Ishikawa (cell line): ENCODE data around the gene SLC12A4.

ENCODE experiments used
- CEBPB ChIP-seq: IDR thresholded peaks from 2 replicates; pipeline ENCODE4 v1.6.1; 2012
- CREB1 ChIP-seq: IDR thresholded peaks from 2 replicates; pipeline ENCODE4 v1.6.1; 2012; ENCODE audit warnings: low read depth
- EGR1 ChIP-seq: IDR thresholded peaks from 2 replicates; pipeline ENCODE4 v1.6.1; 2012
- EP300 ChIP-seq: IDR thresholded peaks from 2 replicates; pipeline ENCODE4 v1.6.1; 2012; ENCODE audit warnings: borderline replicate concordance
- FOXM1 ChIP-seq: IDR thresholded peaks from 2 replicates; pipeline ENCODE4 v1.6.1; 2012; ENCODE audit warnings: low read depth, borderline replicate concordance
- NFIC ChIP-seq: IDR thresholded peaks from 2 replicates; pipeline ENCODE4 v1.6.1; 2012
- RAD21 ChIP-seq: IDR thresholded peaks from 2 replicates; pipeline ENCODE4 v1.6.1; 2012; ENCODE audit warnings: low read depth
- TAF1 ChIP-seq: IDR thresholded peaks from 2 replicates; pipeline ENCODE4 v1.6.1; 2012; ENCODE audit warnings: low read depth, mild to moderate bottlenecking
- TCF12 ChIP-seq: IDR thresholded peaks from 2 replicates; pipeline ENCODE4 v1.6.1; 2012; ENCODE audit warnings: low read depth
- TEAD4 ChIP-seq: IDR thresholded peaks from 2 replicates; pipeline ENCODE4 v1.6.1; 2012
- YY1 ChIP-seq: IDR thresholded peaks from 2 replicates; pipeline ENCODE4 v1.6.1; 2012; ENCODE audit warnings: low read depth
- ZBTB7A ChIP-seq: IDR thresholded peaks from 2 replicates; pipeline ENCODE4 v1.6.1; 2012; ENCODE audit warnings: low read depth
- TF ChIP-seq, protein P1 (sequence below): IDR thresholded peaks from 2 replicates; pipeline ENCODE4 v1.6.1; 2012
- TF ChIP-seq, protein P2 (sequence below): IDR thresholded peaks from 2 replicates; pipeline ENCODE4 v1.6.1; 2012
- TF ChIP-seq, protein P3 (sequence below): IDR thresholded peaks from 2 replicates; pipeline ENCODE4 v1.6.1; 2012; ENCODE audit warnings: low read depth, mild to moderate bottlenecking

Gene SLC12A4

GRCh38 chr16:67962135-67962534, 6.3 kb downstream of the SLC12A4 start:
- TF ChIP-seq TEAD4, result no peak
- TF ChIP-seq, protein P1, sequence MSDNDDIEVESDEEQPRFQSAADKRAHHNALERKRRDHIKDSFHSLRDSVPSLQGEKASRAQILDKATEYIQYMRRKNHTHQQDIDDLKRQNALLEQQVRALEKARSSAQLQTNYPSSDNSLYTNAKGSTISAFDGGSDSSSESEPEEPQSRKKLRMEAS, result no peak
- no peak for TF ChIP-seq EGR1
- TF ChIP-seq FOXM1, result no peak
- no peak for TF ChIP-seq EP300
- TF ChIP-seq, protein P2, sequence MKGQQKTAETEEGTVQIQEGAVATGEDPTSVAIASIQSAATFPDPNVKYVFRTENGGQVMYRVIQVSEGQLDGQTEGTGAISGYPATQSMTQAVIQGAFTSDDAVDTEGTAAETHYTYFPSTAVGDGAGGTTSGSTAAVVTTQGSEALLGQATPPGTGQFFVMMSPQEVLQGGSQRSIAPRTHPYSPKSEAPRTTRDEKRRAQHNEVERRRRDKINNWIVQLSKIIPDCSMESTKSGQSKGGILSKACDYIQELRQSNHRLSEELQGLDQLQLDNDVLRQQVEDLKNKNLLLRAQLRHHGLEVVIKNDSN, result no peak
- no peak for TF ChIP-seq CREB1
- TF ChIP-seq RAD21, result no peak
- TF ChIP-seq CEBPB, result no peak
- TF ChIP-seq, protein P3, sequence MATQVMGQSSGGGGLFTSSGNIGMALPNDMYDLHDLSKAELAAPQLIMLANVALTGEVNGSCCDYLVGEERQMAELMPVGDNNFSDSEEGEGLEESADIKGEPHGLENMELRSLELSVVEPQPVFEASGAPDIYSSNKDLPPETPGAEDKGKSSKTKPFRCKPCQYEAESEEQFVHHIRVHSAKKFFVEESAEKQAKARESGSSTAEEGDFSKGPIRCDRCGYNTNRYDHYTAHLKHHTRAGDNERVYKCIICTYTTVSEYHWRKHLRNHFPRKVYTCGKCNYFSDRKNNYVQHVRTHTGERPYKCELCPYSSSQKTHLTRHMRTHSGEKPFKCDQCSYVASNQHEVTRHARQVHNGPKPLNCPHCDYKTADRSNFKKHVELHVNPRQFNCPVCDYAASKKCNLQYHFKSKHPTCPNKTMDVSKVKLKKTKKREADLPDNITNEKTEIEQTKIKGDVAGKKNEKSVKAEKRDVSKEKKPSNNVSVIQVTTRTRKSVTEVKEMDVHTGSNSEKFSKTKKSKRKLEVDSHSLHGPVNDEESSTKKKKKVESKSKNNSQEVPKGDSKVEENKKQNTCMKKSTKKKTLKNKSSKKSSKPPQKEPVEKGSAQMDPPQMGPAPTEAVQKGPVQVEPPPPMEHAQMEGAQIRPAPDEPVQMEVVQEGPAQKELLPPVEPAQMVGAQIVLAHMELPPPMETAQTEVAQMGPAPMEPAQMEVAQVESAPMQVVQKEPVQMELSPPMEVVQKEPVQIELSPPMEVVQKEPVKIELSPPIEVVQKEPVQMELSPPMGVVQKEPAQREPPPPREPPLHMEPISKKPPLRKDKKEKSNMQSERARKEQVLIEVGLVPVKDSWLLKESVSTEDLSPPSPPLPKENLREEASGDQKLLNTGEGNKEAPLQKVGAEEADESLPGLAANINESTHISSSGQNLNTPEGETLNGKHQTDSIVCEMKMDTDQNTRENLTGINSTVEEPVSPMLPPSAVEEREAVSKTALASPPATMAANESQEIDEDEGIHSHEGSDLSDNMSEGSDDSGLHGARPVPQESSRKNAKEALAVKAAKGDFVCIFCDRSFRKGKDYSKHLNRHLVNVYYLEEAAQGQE, result no peak
- TF ChIP-seq ZBTB7A, result no peak
- no peak for TF ChIP-seq TCF12
- TF ChIP-seq YY1, result no peak
- TF ChIP-seq TAF1, result no peak
- no peak for TF ChIP-seq NFIC

DNA sequence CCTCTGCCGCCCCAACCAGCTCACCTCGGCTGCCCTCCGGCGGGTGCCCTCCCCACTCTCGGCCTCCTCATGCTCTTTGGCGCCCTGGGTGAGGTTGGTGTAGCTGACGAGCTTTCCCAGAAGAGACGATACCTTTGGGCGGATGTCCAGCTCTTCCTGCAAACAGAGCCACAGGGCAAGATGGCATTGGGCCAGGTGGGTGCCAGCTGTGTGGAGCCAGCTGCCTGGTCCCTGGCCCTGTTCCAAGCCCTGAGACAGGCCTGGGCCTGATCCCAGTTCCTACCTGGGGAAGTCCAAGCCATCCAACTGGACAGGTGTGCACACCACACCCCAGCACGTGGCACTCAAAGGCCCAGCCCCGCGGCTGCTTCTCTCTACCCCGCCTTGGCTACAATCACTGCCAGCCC, 6.9 kb downstream of the SLC12A4 start:
- TF ChIP-seq YY1 (no peak), TCF12 (peak; percentile 71; the same call in 1 of the 2 replicates), ZBTB7A (no peak), FOXM1 (no peak), CREB1 (no peak), EGR1 (no peak), TEAD4 (no peak), TAF1 (no peak), CEBPB (no peak), NFIC (peak; percentile 96), RAD21 (no peak), EP300 (no peak)
- TF ChIP-seq, protein P2, result peak; percentile 77
- TF ChIP-seq, protein P3, result no peak
- TF ChIP-seq, protein P1, result peak; percentile 66

GRCh38 chr16:67959536-67960329, 8.7 kb downstream of the SLC12A4 start:
- TF ChIP-seq, protein P1, result no peak

DNA sequence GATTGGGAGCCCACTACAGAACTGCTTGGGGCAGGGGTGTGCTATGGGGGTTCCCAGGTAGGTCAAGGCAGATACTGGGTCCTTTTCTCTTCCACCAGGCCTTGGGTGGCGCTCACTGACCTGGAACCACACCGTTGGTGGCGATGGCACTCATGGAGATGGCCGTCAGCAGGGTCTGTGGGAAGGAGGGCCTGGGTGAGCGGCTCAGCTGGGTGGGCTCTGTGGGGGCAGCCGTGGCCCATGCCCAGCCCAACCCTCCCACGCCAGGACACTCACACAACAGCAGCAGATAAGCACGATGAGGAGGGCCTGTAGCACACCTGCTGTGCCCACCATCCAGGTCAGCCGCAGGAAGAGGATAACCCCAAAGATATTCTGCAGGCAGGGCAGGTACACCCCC, 10.8 kb downstream of the SLC12A4 start:
- TF ChIP-seq CREB1 (no peak), TEAD4 (no peak), NFIC (no peak), RAD21 (no peak), CEBPB (no peak), EGR1 (no peak), TAF1 (no peak), EP300 (no peak), FOXM1 (no peak), ZBTB7A (no peak)
- TF ChIP-seq, protein P2, result no peak
- TF ChIP-seq, protein P3, result no peak
- TF ChIP-seq, protein P1, result no peak
